ENCODE data around the gene DAPP1. TPM values are rescaled to one million over a fixed set of nuclear protein-coding genes. Genes with fewer than 3 reads are reported as not detected.

The DAPP1 gene
- total and polyA plus RNA-seq, 8 donors, result 0.45 to 72.4 (median 8.5) TPM

DNA sequence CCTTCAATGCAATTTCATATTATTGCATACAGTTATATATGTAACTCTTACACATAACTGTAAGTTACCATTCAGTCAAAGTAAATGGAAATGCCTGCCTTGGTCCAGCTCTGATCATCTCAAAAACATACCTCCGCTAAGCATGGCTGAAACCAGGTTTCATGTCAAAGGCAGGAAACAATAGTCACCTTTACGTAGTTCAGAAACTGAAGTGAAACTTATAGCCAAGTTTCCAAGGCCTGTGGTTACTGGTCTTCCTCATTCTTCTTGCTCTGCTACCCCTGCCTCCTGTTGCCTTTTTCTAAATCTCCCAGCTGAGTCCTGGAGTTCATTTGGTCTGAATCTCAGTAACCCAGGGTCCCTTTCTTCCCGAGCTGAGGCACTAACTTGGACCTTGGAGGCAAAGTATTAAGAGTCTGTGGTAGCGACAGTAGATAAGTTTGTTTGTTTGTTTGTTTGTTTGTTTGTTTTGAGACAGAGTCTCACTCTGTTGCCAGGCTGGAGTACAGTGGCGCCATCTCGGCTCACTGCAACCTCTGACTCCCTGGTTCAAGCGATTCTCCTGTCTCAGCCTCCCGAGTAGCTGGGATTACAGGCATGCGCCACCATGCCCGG is 30.8 kb downstream of the DAPP1 start:
- no peaks in the 10 kb centered on the region for H3K36me3 ChIP-seq
- no peaks in the 10 kb centered on the region for H3K9me3 ChIP-seq
- no peak overlapping the region for H3K27ac ChIP-seq
- H3K4me3 ChIP-seq, result no peak overlapping the region
- no peaks in the 10 kb centered on the region for H3K4me1 ChIP-seq
- TF ChIP-seq EP300 (IDR thresholded peaks at IDR 0.05) (no peak), POLR2A (IDR thresholded peaks at IDR 0.05) (no peak), POLR2AphosphoS5 (IDR thresholded peaks at IDR 0.05) (no peak)
- intact Hi-C loops (cut with DNase I; ENCODE audit: low total_unique reads), result no loop called here
- WGBS, 5 donors, result 80 to 91% (median 87%) methylated on average over 10 of the region's 10 CpGs
- DNase-seq, result peak in 1 of 2 donors; percentile 19
- no peaks in the 10 kb centered on the region for H3K27me3 ChIP-seq

DNA sequence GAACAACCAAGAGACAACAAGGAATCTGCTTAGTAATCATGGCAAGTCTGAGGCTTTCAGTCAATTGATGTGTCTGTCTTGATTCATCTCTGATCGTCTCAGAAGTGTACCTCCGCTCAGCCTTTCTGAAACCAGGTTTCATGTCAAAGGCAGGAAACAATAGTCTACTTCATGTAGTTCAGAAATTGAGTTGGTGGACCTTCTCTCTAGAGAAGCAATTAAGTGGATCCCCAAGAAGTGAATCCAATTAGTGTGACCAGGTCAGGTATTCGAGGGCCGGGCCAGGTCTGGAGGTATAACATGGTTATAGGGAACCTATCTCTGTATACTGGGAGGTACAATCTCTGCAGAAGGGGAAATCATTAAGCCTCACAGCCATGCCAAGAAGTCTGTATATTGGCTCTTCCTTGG is 32.0 kb downstream of the DAPP1 start:
- WGBS, 5 donors, result 81 to 96% (median 89%) methylated on average over 4 of the region's 4 CpGs

DNA sequence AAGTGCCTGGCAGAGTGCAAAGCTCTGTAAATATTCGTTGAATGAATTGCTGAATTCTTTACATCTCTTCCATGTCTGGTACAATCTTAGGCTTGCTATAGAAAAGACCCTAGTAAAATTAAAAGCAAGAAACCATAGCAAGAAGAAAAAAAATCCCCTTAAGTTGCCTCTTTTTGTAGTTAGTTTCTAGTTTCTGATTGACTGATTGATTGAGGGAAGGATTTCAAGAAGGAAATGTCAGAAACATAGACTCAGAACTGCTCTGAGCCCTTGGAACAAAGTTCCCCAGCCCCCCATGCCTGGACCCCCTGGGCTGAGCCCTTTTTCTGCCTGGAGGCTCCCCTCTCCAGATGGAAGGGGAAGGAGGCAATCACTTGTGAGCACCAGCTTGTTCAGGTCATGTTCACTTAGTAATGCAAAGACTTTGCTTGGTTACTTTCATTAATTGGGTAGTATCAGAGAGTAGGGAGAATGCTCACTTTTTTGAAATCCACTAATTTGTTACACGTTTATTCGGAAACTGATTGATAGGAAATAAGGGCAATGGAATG is 35.6 kb downstream of the DAPP1 start:
- no peak overlapping the region for H3K27ac ChIP-seq
- H3K9me3 ChIP-seq, result no peaks in the 10 kb centered on the region
- no peaks in the 10 kb centered on the region for H3K27me3 ChIP-seq
- intact Hi-C loops (cut with DNase I; ENCODE audit: low total_unique reads), result no loop called here
- 82 to 89% (median 85%) methylated on average over 3 of the region's 3 CpGs for WGBS, 5 donors
- TF ChIP-seq, protein P1, sequence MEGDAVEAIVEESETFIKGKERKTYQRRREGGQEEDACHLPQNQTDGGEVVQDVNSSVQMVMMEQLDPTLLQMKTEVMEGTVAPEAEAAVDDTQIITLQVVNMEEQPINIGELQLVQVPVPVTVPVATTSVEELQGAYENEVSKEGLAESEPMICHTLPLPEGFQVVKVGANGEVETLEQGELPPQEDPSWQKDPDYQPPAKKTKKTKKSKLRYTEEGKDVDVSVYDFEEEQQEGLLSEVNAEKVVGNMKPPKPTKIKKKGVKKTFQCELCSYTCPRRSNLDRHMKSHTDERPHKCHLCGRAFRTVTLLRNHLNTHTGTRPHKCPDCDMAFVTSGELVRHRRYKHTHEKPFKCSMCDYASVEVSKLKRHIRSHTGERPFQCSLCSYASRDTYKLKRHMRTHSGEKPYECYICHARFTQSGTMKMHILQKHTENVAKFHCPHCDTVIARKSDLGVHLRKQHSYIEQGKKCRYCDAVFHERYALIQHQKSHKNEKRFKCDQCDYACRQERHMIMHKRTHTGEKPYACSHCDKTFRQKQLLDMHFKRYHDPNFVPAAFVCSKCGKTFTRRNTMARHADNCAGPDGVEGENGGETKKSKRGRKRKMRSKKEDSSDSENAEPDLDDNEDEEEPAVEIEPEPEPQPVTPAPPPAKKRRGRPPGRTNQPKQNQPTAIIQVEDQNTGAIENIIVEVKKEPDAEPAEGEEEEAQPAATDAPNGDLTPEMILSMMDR (IDR thresholded peaks at IDR 0.05), result no peak
- no peak for TF ChIP-seq POLR2AphosphoS5 (IDR thresholded peaks at IDR 0.05)
- no peak for TF ChIP-seq EP300 (IDR thresholded peaks at IDR 0.05)
- TF ChIP-seq POLR2A (IDR thresholded peaks at IDR 0.05), result no peak
- H3K4me3 ChIP-seq, result no peak overlapping the region
- H3K4me1 ChIP-seq, result no peaks in the 10 kb centered on the region
- no peaks in the 10 kb centered on the region for H3K36me3 ChIP-seq
- no peak for DNase-seq

More for the DNA sequence above, 32.0 kb downstream of the DAPP1 start:
- TF ChIP-seq POLR2AphosphoS5 (IDR thresholded peaks at IDR 0.05) (no peak), POLR2A (IDR thresholded peaks at IDR 0.05) (no peak), EP300 (IDR thresholded peaks at IDR 0.05) (no peak)
- TF ChIP-seq, protein P1 (IDR thresholded peaks at IDR 0.05), result no peak
- Histone ChIP-seq H3K4me3 (no peak overlapping the region), H3K36me3 (no peaks in the 10 kb centered on the region), H3K9me3 (no peaks in the 10 kb centered on the region), H3K27me3 (no peaks in the 10 kb centered on the region), H3K4me1 (no peaks in the 10 kb centered on the region), H3K27ac (no peak overlapping the region)
- DNase-seq, result no peak
- intact Hi-C loops (cut with DNase I; ENCODE audit: low total_unique reads), result no loop called here

DNA sequence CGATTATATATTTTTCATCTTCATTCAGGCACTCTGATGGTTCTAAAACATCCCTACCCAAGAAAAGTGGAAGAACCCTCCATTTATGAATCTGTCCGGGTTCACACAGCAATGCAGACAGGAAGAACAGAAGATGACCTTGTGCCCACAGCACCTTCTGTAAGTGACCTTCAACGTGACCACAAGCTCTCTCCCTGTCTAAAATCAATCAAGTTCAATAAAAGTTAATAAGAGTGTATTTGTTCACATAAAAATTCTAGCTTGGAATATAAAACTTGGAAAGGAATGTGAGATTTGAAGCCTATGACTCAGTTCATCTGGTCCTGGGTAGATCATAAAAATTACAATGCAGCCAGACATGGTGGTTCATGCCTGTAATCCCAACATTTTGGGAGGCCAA is 36.6 kb downstream of the DAPP1 start:
- intact Hi-C loops (cut with DNase I; ENCODE audit: low total_unique reads), result no loop called here
- Histone ChIP-seq H3K4me3 (no peak overlapping the region), H3K27ac (no peak overlapping the region), H3K9me3 (no peaks in the 10 kb centered on the region), H3K36me3 (no peaks in the 10 kb centered on the region), H3K4me1 (no peaks in the 10 kb centered on the region), H3K27me3 (no peaks in the 10 kb centered on the region)
- no peak for DNase-seq
- no peak for TF ChIP-seq POLR2AphosphoS5 (IDR thresholded peaks at IDR 0.05)
- TF ChIP-seq EP300 (IDR thresholded peaks at IDR 0.05), result no peak
- TF ChIP-seq POLR2A (IDR thresholded peaks at IDR 0.05), result no peak
- TF ChIP-seq, protein P1 (IDR thresholded peaks at IDR 0.05), result no peak
- 79 to 89% (median 88%) methylated on average over 3 of the region's 3 CpGs for WGBS, 5 donors

DNA sequence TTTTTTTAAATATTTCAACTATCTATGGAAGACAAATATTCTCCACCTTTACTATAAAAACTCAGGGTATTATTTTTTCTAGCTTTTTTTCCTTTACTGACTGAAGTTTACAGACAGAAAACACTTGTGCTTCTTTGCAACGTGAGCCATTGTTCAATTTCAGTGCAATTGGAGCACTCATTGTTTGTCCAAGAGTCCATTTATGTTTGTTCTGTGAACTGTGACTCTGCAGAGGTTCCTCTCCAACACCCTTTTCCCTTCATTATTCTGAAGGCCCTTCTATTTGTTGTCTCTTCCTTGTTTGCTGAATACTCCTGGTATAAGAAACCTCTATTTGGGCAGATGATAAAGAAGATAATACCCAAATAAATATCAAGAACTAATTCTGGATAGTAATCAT is 37.4 kb downstream of the DAPP1 start:
- TF ChIP-seq POLR2AphosphoS5 (IDR thresholded peaks at IDR 0.05) (no peak), POLR2A (IDR thresholded peaks at IDR 0.05) (no peak), EP300 (IDR thresholded peaks at IDR 0.05) (no peak)
- TF ChIP-seq, protein P1 (IDR thresholded peaks at IDR 0.05), result no peak
- intact Hi-C loops (cut with DNase I; ENCODE audit: low total_unique reads), result no loop called here
- Histone ChIP-seq H3K27me3 (no peaks in the 10 kb centered on the region), H3K9me3 (no peaks in the 10 kb centered on the region), H3K4me1 (no peaks in the 10 kb centered on the region), H3K27ac (no peak overlapping the region), H3K36me3 (no peaks in the 10 kb centered on the region), H3K4me3 (no peak overlapping the region)
- DNase-seq, result no peak
- whole genome bisulfite sequencing, 5 donors, result 20 to 56% (median 41%) methylated on average over 1 of the region's 1 CpG
